Neuronal stem cell (in vitro differentiated cells): Measurements from ENCODE around the gene PACS1.
A peak's percentile ranks its signal among the peaks of the same experiment; 100 is the strongest.

ENCODE experiments used
- DNase-seq: peaks from one replicate; pipeline ENCODE4 v3.0.0-alpha.2; 2013; ENCODE audit warnings: low spot score
- H2AFZ ChIP-seq: one replicate; pipeline ENCODE4 v1.6.1; 2013; ENCODE audit warnings: mild to moderate bottlenecking, low read length, inconsistent platforms
- H2AK5ac ChIP-seq: 2 replicates; pipeline ENCODE4 v1.6.1; 2013; ENCODE audit warnings: low read depth, mild to moderate bottlenecking, inconsistent platforms, low read length, moderate library complexity, mixed read lengths
- H2BK120ac ChIP-seq: 2 replicates; pipeline ENCODE4 v1.6.1; 2013; ENCODE audit warnings: low read depth, mild to moderate bottlenecking, inconsistent platforms, low read length, moderate library complexity, mixed read lengths
- H2BK12ac ChIP-seq: one replicate; pipeline ENCODE4 v1.6.1; 2013; ENCODE audit warnings: low read length, inconsistent platforms
- H2BK15ac ChIP-seq: 2 replicates; pipeline ENCODE4 v1.6.1; 2013; ENCODE audit warnings: mild to moderate bottlenecking, low read length, inconsistent platforms, mixed read lengths
- H2BK5ac ChIP-seq: one replicate; pipeline ENCODE4 v1.6.1; 2013; ENCODE audit warnings: inconsistent platforms, mild to moderate bottlenecking, low read length, moderate library complexity
- H3K14ac ChIP-seq: one replicate; pipeline ENCODE4 v1.6.1; 2013; ENCODE audit warnings: low read length, inconsistent platforms
- H3K18ac ChIP-seq: 2 replicates; pipeline ENCODE4 v1.6.1; 2013; ENCODE audit warnings: low read length, inconsistent platforms
- H3K23ac ChIP-seq: 2 replicates; pipeline ENCODE4 v1.6.1; 2013; ENCODE audit warnings: low read depth, mild to moderate bottlenecking, mixed read lengths, low read length, inconsistent platforms; ENCODE audit not compliant: poor library complexity
- H3K27ac ChIP-seq: replicated peaks from 3 replicates; pipeline ENCODE4 v1.5.1; 2013; ENCODE audit warnings: low read length, inconsistent platforms
- H3K27me3 ChIP-seq, 3 experiments: 2 replicates each; pipeline ENCODE4 v1.6.1; 2013; ENCODE audit warnings: low read length in 3 of 3, mild to moderate bottlenecking in 2 of 3, inconsistent platforms in 1 of 3, low read depth in 1 of 3, mixed read lengths in 1 of 3, moderate library complexity in 1 of 3; ENCODE audit not compliant: control insufficient read depth in 3 of 3, insufficient read depth in 3 of 3
- H3K36me3 ChIP-seq, 2 donors: replicated peaks in 1 of 2; 2 replicates each; pipeline ENCODE4 v1.6.1; 2013; ENCODE audit warnings: low read length in 2 of 2; ENCODE audit not compliant: control insufficient read depth in 2 of 2, insufficient read depth in 2 of 2
- H3K4ac ChIP-seq: 2 replicates; pipeline ENCODE4 v1.6.1; 2013; ENCODE audit warnings: inconsistent platforms, mild to moderate bottlenecking, low read length, moderate library complexity
- H3K4me1 ChIP-seq, 2 donors: 1 replicate in 1 of 2; 2 replicates in 1 of 2; pipeline ENCODE4 v1.6.1; 2013; ENCODE audit warnings: low read length in 2 of 2, low read depth in 1 of 2; ENCODE audit not compliant: control insufficient read depth in 2 of 2, insufficient read depth in 1 of 2
- H3K4me2 ChIP-seq: one replicate; pipeline ENCODE4 v1.6.1; 2013; ENCODE audit warnings: mild to moderate bottlenecking, low read length, inconsistent platforms; ENCODE audit not compliant: insufficient read depth, poor library complexity, severe bottlenecking
- H3K4me3 ChIP-seq, 2 donors: 2 replicates each; pipeline ENCODE4 v1.5.1; 2013; ENCODE audit warnings: low read length in 2 of 2, mild to moderate bottlenecking in 2 of 2, inconsistent platforms in 1 of 2, moderate library complexity in 1 of 2
- H3K79me1 ChIP-seq: one replicate; pipeline ENCODE4 v1.6.1; 2013; ENCODE audit warnings: low read depth, mild to moderate bottlenecking, inconsistent platforms, low read length, moderate library complexity
- H3K9ac ChIP-seq: one replicate; pipeline ENCODE4 v1.6.1; 2013; ENCODE audit warnings: mild to moderate bottlenecking, low read depth, low read length, inconsistent platforms; ENCODE audit not compliant: poor library complexity
- H3K9me3 ChIP-seq, 2 donors: replicated peaks in 1 of 2; 2 replicates each; pipeline versions ENCODE3 to v1.6.1; 2013; ENCODE audit warnings: low read length in 2 of 2, mild to moderate bottlenecking in 2 of 2, inconsistent platforms in 1 of 2, low read depth in 1 of 2, mixed read lengths in 1 of 2, moderate library complexity in 1 of 2; ENCODE audit not compliant: control insufficient read depth in 2 of 2, insufficient read depth in 1 of 2
- H4K8ac ChIP-seq: one replicate; pipeline ENCODE4 v1.6.1; 2013; ENCODE audit warnings: low read depth, mild to moderate bottlenecking, inconsistent platforms, low read length, moderate library complexity
- H4K91ac ChIP-seq: one replicate; pipeline ENCODE4 v1.6.1; 2013; ENCODE audit warnings: low read length, low read depth, mild to moderate bottlenecking, inconsistent platforms; ENCODE audit not compliant: poor library complexity
- WGBS, 2 donors: extraction: QIAGEN DNeasy Blood & Tissue Kit; methylation state at CpG; one replicate each; pipeline ENCODE4 v1.1.7; 2013; ENCODE audit warnings: missing lambda C conversion rate in 2 of 2, mixed read lengths in 1 of 2; ENCODE audit not compliant: insufficient read length in 2 of 2, insufficient replicate concordance in 1 of 2; ENCODE audit errors: extremely low coverage in 2 of 2; 5-methylcytosine and 5-hydroxymethylcytosine counted together

The PACS1 gene

DNA sequence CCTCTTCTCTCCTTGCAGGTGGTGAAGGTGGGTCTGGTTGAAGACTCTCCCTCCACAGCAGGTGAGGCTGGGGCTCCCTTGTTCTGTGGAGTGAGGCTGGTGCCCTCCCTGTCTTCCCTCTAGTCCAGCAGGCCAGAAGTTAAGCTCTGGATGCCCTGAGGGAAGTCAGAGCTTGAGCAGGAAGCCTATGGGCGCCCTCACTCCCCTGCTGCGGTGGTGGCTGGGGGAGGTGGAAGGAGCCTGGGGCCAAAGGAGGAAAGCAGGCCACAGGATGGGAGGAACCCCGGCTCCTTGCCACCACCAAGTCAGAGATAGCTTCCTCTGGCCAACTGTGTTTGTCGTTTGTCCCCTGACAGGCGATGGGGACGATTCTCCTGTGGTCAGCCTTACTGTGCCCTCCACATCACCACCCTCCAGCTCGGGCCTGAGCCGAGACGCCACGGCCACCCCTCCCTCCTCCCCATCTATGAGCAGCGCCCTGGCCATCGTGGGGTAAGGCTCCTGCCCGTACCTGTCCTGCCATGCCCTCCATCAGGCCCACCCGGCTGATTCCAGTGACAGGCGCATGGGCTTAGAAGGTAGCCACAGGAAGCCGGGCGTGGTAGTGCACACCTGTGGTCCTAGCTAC lies 168.8 kb downstream of the PACS1 start:
- H3K23ac ChIP-seq = peak overlapping the region; percentile 49
- H3K4ac ChIP-seq = no peak overlapping the region
- no peak overlapping the region for H3K4me2 ChIP-seq
- no peak overlapping the region for H2BK120ac ChIP-seq
- peak overlapping the region; percentile 13 for H3K9ac ChIP-seq
- H3K4me1 ChIP-seq = peaks cover 0 to 4% of the 10 kb centered on the region in 2 donors
- H3K27ac ChIP-seq = no peak overlapping the region
- no peaks in the 10 kb centered on the region for H3K9me3 ChIP-seq
- no peak overlapping the region for H4K8ac ChIP-seq
- H2AFZ ChIP-seq = no peak overlapping the region
- H2BK12ac ChIP-seq = no peak overlapping the region
- no peak overlapping the region for H3K18ac ChIP-seq
- H2BK15ac ChIP-seq = no peak overlapping the region
- DNase-seq = no peak
- H4K91ac ChIP-seq = no peak overlapping the region
- no peaks in the 10 kb centered on the region for H3K27me3 ChIP-seq
- no CpG with 5 or more reads among the region's 17 CpGs for WGBS, 2 donors
- H2AK5ac ChIP-seq = no peak overlapping the region
- H3K4me3 ChIP-seq = no peak overlapping the region
- H2BK5ac ChIP-seq = no peak overlapping the region
- H3K14ac ChIP-seq = no peak overlapping the region
- peaks cover 6 to 60% of the 10 kb centered on the region in 2 donors for H3K36me3 ChIP-seq
- H3K79me1 ChIP-seq = no peaks in the 10 kb centered on the region

DNA sequence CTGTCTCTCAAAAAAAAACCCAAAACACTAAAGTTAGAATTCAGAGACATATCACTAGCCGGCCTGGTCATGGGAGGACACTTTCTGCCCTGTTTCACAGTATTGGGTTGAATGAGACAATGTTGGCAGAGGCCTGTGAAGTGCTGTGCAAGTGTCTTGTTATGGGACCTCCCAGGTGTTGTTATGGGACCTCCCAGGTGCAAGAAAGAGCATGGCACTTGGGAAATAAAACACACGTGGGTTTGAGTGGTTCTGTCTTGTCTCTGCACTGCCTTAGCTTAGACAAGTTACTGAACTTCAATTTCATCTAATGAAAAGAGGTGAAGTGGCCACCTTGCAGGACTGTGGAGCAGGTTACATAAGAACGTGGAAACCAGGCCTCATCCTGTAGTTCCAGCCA lies 169.4 kb downstream of the PACS1 start:
- Histone ChIP-seq H2BK120ac (no peak overlapping the region), H2BK15ac (no peak overlapping the region), H3K23ac (no peak overlapping the region), H2BK5ac (no peak overlapping the region), H3K4me3 (no peak overlapping the region), H2AK5ac (no peak overlapping the region), H3K14ac (no peak overlapping the region), H3K36me3 (peaks cover 6 to 54% of the 10 kb centered on the region in 2 donors), H3K27me3 (no peaks in the 10 kb centered on the region), H4K8ac (no peak overlapping the region), H3K9ac (no peak overlapping the region), H3K79me1 (no peaks in the 10 kb centered on the region), H3K18ac (no peak overlapping the region), H3K9me3 (no peaks in the 10 kb centered on the region), H2BK12ac (no peak overlapping the region), H4K91ac (no peak overlapping the region), H3K27ac (no peak overlapping the region), H3K4me2 (no peak overlapping the region), H2AFZ (no peak overlapping the region), H3K4ac (no peak overlapping the region), H3K4me1 (peaks cover 0 to 5% of the 10 kb centered on the region in 2 donors)
- WGBS, 2 donors = no CpG with 5 or more reads among the region's 3 CpGs
- DNase-seq = no peak

DNA sequence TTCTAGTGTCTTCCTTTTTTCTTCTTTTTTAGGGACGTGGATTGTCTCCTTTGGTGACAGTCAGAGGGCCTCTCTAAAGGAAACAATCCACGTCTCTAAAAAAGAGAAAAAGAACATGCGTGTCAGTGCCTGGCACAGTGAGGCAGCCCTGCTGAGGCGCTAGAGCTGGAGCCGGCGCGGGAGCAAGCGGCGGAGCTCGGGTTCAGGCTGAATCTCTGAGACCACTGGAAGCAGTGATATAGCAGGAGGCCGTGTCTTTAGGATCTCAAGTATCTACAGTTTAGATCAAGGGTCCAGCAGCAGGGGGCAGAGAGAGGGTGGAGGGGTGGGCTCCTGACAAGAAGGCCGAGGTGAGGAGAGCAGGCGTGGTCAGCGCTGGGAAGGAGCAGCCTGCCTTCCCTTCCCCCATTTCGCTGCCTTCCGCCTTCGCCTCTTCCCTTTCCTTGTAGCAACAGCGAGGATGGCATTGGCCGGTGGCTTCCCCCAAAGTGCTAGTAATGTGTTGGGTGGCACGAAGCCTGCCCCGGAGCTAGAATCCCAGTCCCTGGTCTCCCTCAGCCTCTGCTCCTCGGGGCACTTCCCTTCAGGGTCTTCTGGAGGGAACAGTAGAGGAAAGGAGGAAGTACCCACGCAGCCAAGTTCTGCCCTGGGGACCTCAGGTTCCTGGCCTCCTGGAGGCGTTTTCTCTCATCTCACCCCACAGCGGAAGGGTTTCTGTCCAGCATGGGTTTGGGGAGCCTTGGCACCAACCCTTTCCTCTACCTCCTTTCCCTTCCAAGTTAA lies 170.1 kb downstream of the PACS1 start:
- no CpG with 5 or more reads among the region's 25 CpGs for WGBS, 2 donors
- no peak overlapping the region for H4K8ac ChIP-seq

DNA sequence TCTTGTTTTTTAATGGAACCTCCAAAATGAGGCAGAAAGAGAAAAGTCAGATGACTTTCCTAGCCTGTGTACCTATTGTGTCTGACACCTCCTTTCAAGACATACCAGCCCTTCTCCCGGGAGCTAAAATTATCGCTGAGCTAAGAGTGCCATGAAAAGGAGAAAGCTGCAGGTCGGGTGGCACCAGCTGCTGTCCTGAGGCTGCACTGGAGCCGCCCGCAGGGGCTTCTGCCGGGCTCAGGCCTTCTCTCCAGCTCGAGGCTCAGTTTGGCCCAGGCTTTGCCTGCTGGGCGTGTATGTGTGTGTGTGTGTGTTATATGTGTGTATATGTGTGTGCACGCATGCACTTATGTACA lies 170.7 kb downstream of the PACS1 start:
- DNase-seq = no peak
- no peak overlapping the region for H4K8ac ChIP-seq
- no peaks in the 10 kb centered on the region for H3K27me3 ChIP-seq
- H3K4me3 ChIP-seq = no peak overlapping the region
- H3K23ac ChIP-seq = no peak overlapping the region
- no peak overlapping the region for H2BK12ac ChIP-seq
- no peak overlapping the region for H2AK5ac ChIP-seq
- WGBS, 2 donors = no CpG with 5 or more reads among the region's 9 CpGs
- H2BK5ac ChIP-seq = no peak overlapping the region
- H3K18ac ChIP-seq = no peak overlapping the region
- H3K14ac ChIP-seq = no peak overlapping the region
- peaks cover 0 to 5% of the 10 kb centered on the region in 2 donors for H3K4me1 ChIP-seq
- peaks cover 6 to 49% of the 10 kb centered on the region in 2 donors for H3K36me3 ChIP-seq
- H3K79me1 ChIP-seq = no peaks in the 10 kb centered on the region
- no peak overlapping the region for H2AFZ ChIP-seq
- no peak overlapping the region for H3K4ac ChIP-seq
- H3K9ac ChIP-seq = no peak overlapping the region
- no peak overlapping the region for H2BK15ac ChIP-seq
- H2BK120ac ChIP-seq = no peak overlapping the region
- no peak overlapping the region for H4K91ac ChIP-seq
- no peak overlapping the region for H3K4me2 ChIP-seq
- no peaks in the 10 kb centered on the region for H3K9me3 ChIP-seq
- no peak overlapping the region for H3K27ac ChIP-seq

More for the DNA sequence above, 170.1 kb downstream of the PACS1 start:
- H2AFZ ChIP-seq = no peak overlapping the region
- H3K14ac ChIP-seq = no peak overlapping the region
- H4K91ac ChIP-seq = no peak overlapping the region
- H3K18ac ChIP-seq = no peak overlapping the region
- no peaks in the 10 kb centered on the region for H3K9me3 ChIP-seq
- H3K9ac ChIP-seq = no peak overlapping the region
- no peak overlapping the region for H2AK5ac ChIP-seq
- no peak overlapping the region for H3K27ac ChIP-seq
- H2BK12ac ChIP-seq = no peak overlapping the region
- peaks cover 6 to 54% of the 10 kb centered on the region in 2 donors for H3K36me3 ChIP-seq
- H3K4ac ChIP-seq = no peak overlapping the region
- H3K4me3 ChIP-seq = no peak overlapping the region
- no peak overlapping the region for H2BK5ac ChIP-seq
- no peak overlapping the region for H2BK15ac ChIP-seq
- no peak overlapping the region for H2BK120ac ChIP-seq
- no peak overlapping the region for H3K4me2 ChIP-seq
- H3K4me1 ChIP-seq = peaks cover 0 to 5% of the 10 kb centered on the region in 2 donors
- H3K79me1 ChIP-seq = no peaks in the 10 kb centered on the region
- H3K27me3 ChIP-seq = no peaks in the 10 kb centered on the region
- no peak overlapping the region for H3K23ac ChIP-seq
- no peak for DNase-seq
